ENCODE results near the gene SLC25A5.

Gene SLC25A5

GRCh38 chrX:119500061-119500800, 32.0 kb downstream of the SLC25A5 start:
- H3K36me3 ChIP-seq (replicated peaks in 1 of 2; ENCODE audit: control insufficient read depth in 2 of 2, insufficient read depth in 2 of 2, low read length in 2 of 2): no peaks in the 10 kb centered on the region
- H2BK15ac ChIP-seq (ENCODE audit: low read length): no peak overlapping the region
- H3K79me1 ChIP-seq (ENCODE audit: low read depth, low read length): no peaks in the 10 kb centered on the region
- no peak overlapping the region for H3K18ac ChIP-seq (ENCODE audit: low read length)
- no peak overlapping the region for H2BK12ac ChIP-seq (ENCODE audit: low read length)
- H4K91ac ChIP-seq (ENCODE audit: low read depth, low read length, poor library complexity): no peak overlapping the region
- peaks cover 0 to 2% of the 10 kb centered on the region in 2 donors for H3K4me1 ChIP-seq (ENCODE audit: control insufficient read depth in 2 of 2, insufficient read depth in 1 of 2, low read depth in 1 of 2, low read length in 2 of 2)
- no peak for DNase-seq (ENCODE audit: low spot score)
- H2AFZ ChIP-seq (ENCODE audit: low read length): no peak overlapping the region
- H3K27me3 ChIP-seq (ENCODE audit: control insufficient read depth in 3 of 3, insufficient read depth in 3 of 3, low read depth in 1 of 3, low read length in 3 of 3): no peaks in the 10 kb centered on the region
- no peak overlapping the region for H3K4me2 ChIP-seq (ENCODE audit: insufficient read depth, low read length, poor library complexity, severe bottlenecking)
- no peak overlapping the region for H3K4ac ChIP-seq (ENCODE audit: low read length)
- no peak overlapping the region for H3K27ac ChIP-seq (replicated peaks; ENCODE audit: low read length)
- no peak overlapping the region for H2BK5ac ChIP-seq (ENCODE audit: low read length)
- no CpG with 5 or more reads among the region's 13 CpGs for WGBS, 2 donors (ENCODE audit: extremely low coverage in 2 of 2, insufficient read length in 2 of 2, insufficient replicate concordance in 1 of 2)
- H3K23ac ChIP-seq (ENCODE audit: low read depth, low read length, poor library complexity): no peak overlapping the region
- H2AK5ac ChIP-seq (ENCODE audit: low read depth, low read length): no peak overlapping the region
- H4K8ac ChIP-seq (ENCODE audit: low read depth, low read length): no peak overlapping the region
- no peaks in the 10 kb centered on the region for H3K9me3 ChIP-seq (replicated peaks in 1 of 2; ENCODE audit: control insufficient read depth in 2 of 2, insufficient read depth in 1 of 2, low read depth in 1 of 2, low read length in 2 of 2)
- H3K14ac ChIP-seq (ENCODE audit: low read length): no peak overlapping the region
- no peak overlapping the region for H2BK120ac ChIP-seq (ENCODE audit: low read depth, low read length)
- H3K9ac ChIP-seq (ENCODE audit: low read depth, low read length, poor library complexity): no peak overlapping the region
- no peak overlapping the region for H3K4me3 ChIP-seq (ENCODE audit: low read length in 2 of 2)

GRCh38 chrX:119501511-119502148, 33.4 kb downstream of the SLC25A5 start:
- Histone ChIP-seq H3K4me2 (ENCODE audit: insufficient read depth, low read length, poor library complexity, severe bottlenecking) (no peak overlapping the region), H3K9ac (ENCODE audit: low read depth, low read length, poor library complexity) (no peak overlapping the region), H3K79me1 (ENCODE audit: low read depth, low read length) (no peaks in the 10 kb centered on the region), H2AFZ (ENCODE audit: low read length) (no peak overlapping the region), H3K9me3 (replicated peaks in 1 of 2; ENCODE audit: control insufficient read depth in 2 of 2, insufficient read depth in 1 of 2, low read depth in 1 of 2, low read length in 2 of 2) (no peaks in the 10 kb centered on the region), H3K27me3 (ENCODE audit: control insufficient read depth in 3 of 3, insufficient read depth in 3 of 3, low read depth in 1 of 3, low read length in 3 of 3) (no peaks in the 10 kb centered on the region), H2AK5ac (ENCODE audit: low read depth, low read length) (no peak overlapping the region), H2BK5ac (ENCODE audit: low read length) (no peak overlapping the region), H3K4ac (ENCODE audit: low read length) (no peak overlapping the region), H3K27ac (replicated peaks; ENCODE audit: low read length) (no peak overlapping the region), H2BK120ac (ENCODE audit: low read depth, low read length) (no peak overlapping the region), H2BK15ac (ENCODE audit: low read length) (no peak overlapping the region), H3K4me3 (ENCODE audit: low read length in 2 of 2) (no peak overlapping the region), H2BK12ac (ENCODE audit: low read length) (no peak overlapping the region), H3K18ac (ENCODE audit: low read length) (no peak overlapping the region), H3K36me3 (replicated peaks in 1 of 2; ENCODE audit: control insufficient read depth in 2 of 2, insufficient read depth in 2 of 2, low read length in 2 of 2) (no peaks in the 10 kb centered on the region), H3K23ac (ENCODE audit: low read depth, low read length, poor library complexity) (no peak overlapping the region), H3K4me1 (ENCODE audit: control insufficient read depth in 2 of 2, insufficient read depth in 1 of 2, low read depth in 1 of 2, low read length in 2 of 2) (no peaks in the 10 kb centered on the region), H3K14ac (ENCODE audit: low read length) (no peak overlapping the region), H4K8ac (ENCODE audit: low read depth, low read length) (no peak overlapping the region), H4K91ac (ENCODE audit: low read depth, low read length, poor library complexity) (no peak overlapping the region)
- no peak for DNase-seq (ENCODE audit: low spot score)
- no CpG with 5 or more reads among the region's 7 CpGs for WGBS, 2 donors (ENCODE audit: extremely low coverage in 2 of 2, insufficient read length in 2 of 2, insufficient replicate concordance in 1 of 2)

- Histone ChIP-seq H3K27ac (replicated peaks; ENCODE audit: low read length) (no peak overlapping the region), H2AFZ (ENCODE audit: low read length) (peak overlapping the region; percentile 50), H3K23ac (ENCODE audit: low read depth, low read length, poor library complexity) (no peak overlapping the region), H3K9me3 (replicated peaks in 1 of 2; ENCODE audit: control insufficient read depth in 2 of 2, insufficient read depth in 1 of 2, low read depth in 1 of 2, low read length in 2 of 2) (no peaks in the 10 kb centered on the region), H2BK120ac (ENCODE audit: low read depth, low read length) (no peak overlapping the region), H4K91ac (ENCODE audit: low read depth, low read length, poor library complexity) (no peak overlapping the region), H3K9ac (ENCODE audit: low read depth, low read length, poor library complexity) (no peak overlapping the region), H4K8ac (ENCODE audit: low read depth, low read length) (no peak overlapping the region), H3K14ac (ENCODE audit: low read length) (no peak overlapping the region), H3K4ac (ENCODE audit: low read length) (no peak overlapping the region), H3K4me3 (ENCODE audit: low read length in 2 of 2) (no peak overlapping the region), H3K79me1 (ENCODE audit: low read depth, low read length) (no peaks in the 10 kb centered on the region), H2AK5ac (ENCODE audit: low read depth, low read length) (no peak overlapping the region), H3K27me3 (ENCODE audit: control insufficient read depth in 3 of 3, insufficient read depth in 3 of 3, low read depth in 1 of 3, low read length in 3 of 3) (no peaks in the 10 kb centered on the region), H2BK15ac (ENCODE audit: low read length) (no peak overlapping the region), H2BK5ac (ENCODE audit: low read length) (no peak overlapping the region), H3K4me2 (ENCODE audit: insufficient read depth, low read length, poor library complexity, severe bottlenecking) (no peak overlapping the region), H3K18ac (ENCODE audit: low read length) (no peak overlapping the region), H3K4me1 (ENCODE audit: control insufficient read depth in 2 of 2, insufficient read depth in 1 of 2, low read depth in 1 of 2, low read length in 2 of 2) (no peaks in the 10 kb centered on the region), H2BK12ac (ENCODE audit: low read length) (no peak overlapping the region), H3K36me3 (replicated peaks in 1 of 2; ENCODE audit: control insufficient read depth in 2 of 2, insufficient read depth in 2 of 2, low read length in 2 of 2) (no peaks in the 10 kb centered on the region)
- no peak for DNase-seq (ENCODE audit: low spot score)
- no CpG with 5 or more reads among the region's 11 CpGs for WGBS, 2 donors (ENCODE audit: extremely low coverage in 2 of 2, insufficient read length in 2 of 2, insufficient replicate concordance in 1 of 2)
Observed at GRCh38 chrX:119502727-119503483, 34.7 kb downstream of the SLC25A5 start.

GRCh38 chrX:119503484-119503861, 35.2 kb downstream of the SLC25A5 start:
- no CpG with 5 or more reads among the region's 2 CpGs for WGBS, 2 donors (ENCODE audit: extremely low coverage in 2 of 2, insufficient read length in 2 of 2, insufficient replicate concordance in 1 of 2)

More at GRCh38 chrX:119503484-119503861, 35.2 kb downstream of the SLC25A5 start:
- H3K18ac ChIP-seq (ENCODE audit: low read length): no peak overlapping the region
- H2BK120ac ChIP-seq (ENCODE audit: low read depth, low read length): no peak overlapping the region
- no peak overlapping the region for H2BK15ac ChIP-seq (ENCODE audit: low read length)
- no peaks in the 10 kb centered on the region for H3K79me1 ChIP-seq (ENCODE audit: low read depth, low read length)
- H3K27me3 ChIP-seq (ENCODE audit: control insufficient read depth in 3 of 3, insufficient read depth in 3 of 3, low read depth in 1 of 3, low read length in 3 of 3): no peaks in the 10 kb centered on the region
- no peaks in the 10 kb centered on the region for H3K9me3 ChIP-seq (replicated peaks in 1 of 2; ENCODE audit: control insufficient read depth in 2 of 2, insufficient read depth in 1 of 2, low read depth in 1 of 2, low read length in 2 of 2)
- H2BK12ac ChIP-seq (ENCODE audit: low read length): no peak overlapping the region
- H2BK5ac ChIP-seq (ENCODE audit: low read length): no peak overlapping the region
- no peak overlapping the region for H4K91ac ChIP-seq (ENCODE audit: low read depth, low read length, poor library complexity)
- no peak overlapping the region for H3K4me2 ChIP-seq (ENCODE audit: insufficient read depth, low read length, poor library complexity, severe bottlenecking)
- no peak overlapping the region for H2AK5ac ChIP-seq (ENCODE audit: low read depth, low read length)
- no peaks in the 10 kb centered on the region for H3K36me3 ChIP-seq (replicated peaks in 1 of 2; ENCODE audit: control insufficient read depth in 2 of 2, insufficient read depth in 2 of 2, low read length in 2 of 2)
- no peak overlapping the region for H3K27ac ChIP-seq (replicated peaks; ENCODE audit: low read length)
- no peak overlapping the region for H3K4me3 ChIP-seq (ENCODE audit: low read length in 2 of 2)
- H3K4ac ChIP-seq (ENCODE audit: low read length): no peak overlapping the region
- no peak overlapping the region for H3K14ac ChIP-seq (ENCODE audit: low read length)
- no peak overlapping the region for H4K8ac ChIP-seq (ENCODE audit: low read depth, low read length)
- H3K9ac ChIP-seq (ENCODE audit: low read depth, low read length, poor library complexity): no peak overlapping the region
- peak overlapping the region; percentile 19 for H2AFZ ChIP-seq (ENCODE audit: low read length)
- no peak for DNase-seq (ENCODE audit: low spot score)
- H3K23ac ChIP-seq (ENCODE audit: low read depth, low read length, poor library complexity): no peak overlapping the region
- no peaks in the 10 kb centered on the region for H3K4me1 ChIP-seq (ENCODE audit: control insufficient read depth in 2 of 2, insufficient read depth in 1 of 2, low read depth in 1 of 2, low read length in 2 of 2)
